DOHH2 (cell line): Measurements from ENCODE around the gene SLC3A2.

Experiments
- H3F3A ChIP-seq: fragments of 200-600 bp; sonication (generic), shearing (Covaris generic); 2 replicates; pipeline ENCODE4 v1.6.0; 2016; ENCODE audit warnings: antibody characterized with exemption, mild to moderate bottlenecking; ENCODE audit not compliant: control insufficient read depth, insufficient read depth
- H3K27ac ChIP-seq: fragments of 200-600 bp; sonication (generic); 2 replicates; pipeline ENCODE4 v1.5.1; 2014; ENCODE audit warnings: low read depth, mild to moderate bottlenecking, low read length, moderate library complexity
- H3K27me3 ChIP-seq: fragments of 200-600 bp; sonication (generic); 2 replicates; pipeline ENCODE4 v1.6.1; 2014; ENCODE audit warnings: mild to moderate bottlenecking, low read length, mixed read lengths; ENCODE audit not compliant: control insufficient read depth
- H3K36me3 ChIP-seq: fragments of 200-600 bp; sonication (generic); 2 replicates; pipeline ENCODE4 v1.6.1; 2014; ENCODE audit warnings: mild to moderate bottlenecking, low read length, moderate library complexity, mixed read lengths; ENCODE audit not compliant: control insufficient read depth
- H3K4me1 ChIP-seq: fragments of 200-600 bp; sonication (generic); 2 replicates; pipeline ENCODE4 v1.6.1; 2014; ENCODE audit warnings: mild to moderate bottlenecking, low read length, mixed read lengths; ENCODE audit not compliant: control insufficient read depth
- H3K4me2 ChIP-seq: fragments of 200-600 bp; sonication (generic); 2 replicates; pipeline ENCODE4 v1.6.0; 2014; ENCODE audit warnings: mild to moderate bottlenecking, low read length, moderate library complexity
- H3K4me3 ChIP-seq: fragments of 200-600 bp; sonication (generic); 2 replicates; pipeline ENCODE4 v1.5.1; 2014; ENCODE audit warnings: mild to moderate bottlenecking, low read length, mixed read lengths
- H3K79me2 ChIP-seq: fragments of 200-600 bp; sonication (generic); 2 replicates; pipeline ENCODE4 v1.6.1; 2014; ENCODE audit warnings: mild to moderate bottlenecking, low read length, mixed read lengths; ENCODE audit not compliant: control insufficient read depth
- H3K9me2 ChIP-seq: fragments of 200-600 bp; sonication (generic); replicated peaks from 2 replicates; pipeline ENCODE4 v1.6.1; 2014; ENCODE audit warnings: mild to moderate bottlenecking, low read length, mixed read lengths; ENCODE audit not compliant: control insufficient read depth
- H3K9me3 ChIP-seq: fragments of 200-600 bp; sonication (generic); 2 replicates; pipeline ENCODE4 v1.6.1; 2014; ENCODE audit warnings: antibody characterized with exemption, low read length, mixed read lengths; ENCODE audit not compliant: control insufficient read depth, insufficient read depth
- H4K20me1 ChIP-seq: fragments of 200-600 bp; sonication (generic); 2 replicates; pipeline ENCODE4 v1.6.0; 2014; ENCODE audit warnings: low read depth, mild to moderate bottlenecking, antibody characterized with exemption, low read length, moderate library complexity; ENCODE audit not compliant: control insufficient read depth, insufficient read depth
- CTCF ChIP-seq: fragments of 200-600 bp; sonication (generic); IDR thresholded peaks from one replicate; pipeline ENCODE4 v1.5.1; 2014; ENCODE audit warnings: antibody characterized with exemption, mild to moderate bottlenecking, low read depth, low read length; ENCODE audit not compliant: poor library complexity, severe bottlenecking
- EZH2phosphoT487 ChIP-seq: fragments of 200-600 bp; sonication (generic); IDR thresholded peaks from 2 replicates; pipeline ENCODE4 v1.6.1; 2017; ENCODE audit warnings: borderline replicate concordance, mild to moderate bottlenecking, antibody characterized with exemption, low read length, moderate library complexity, mixed read lengths

SLC3A2 gene

GRCh38 chr11:62930666-62931065 lies 50.0 kb downstream of the SLC3A2 start:
- Histone ChIP-seq H3K4me3 (no peak overlapping the region), H3F3A (no peaks in the 10 kb centered on the region), H3K36me3 (no peaks in the 10 kb centered on the region), H3K27me3 (peaks cover 32% of the 10 kb centered on the region), H3K27ac (no peak overlapping the region), H3K4me2 (no peak overlapping the region), H3K9me3 (no peaks in the 10 kb centered on the region), H4K20me1 (no peaks in the 10 kb centered on the region), H3K9me2 (no peaks in the 10 kb centered on the region), H3K79me2 (no peaks in the 10 kb centered on the region), H3K4me1 (no peaks in the 10 kb centered on the region)
- no peak for TF ChIP-seq EZH2phosphoT487
- TF ChIP-seq CTCF: no peak

- Histone ChIP-seq H3K4me2 (no peak overlapping the region), H4K20me1 (no peaks in the 10 kb centered on the region), H3K27ac (no peak overlapping the region), H3K27me3 (peaks cover 26% of the 10 kb centered on the region), H3K9me2 (no peaks in the 10 kb centered on the region), H3K79me2 (no peaks in the 10 kb centered on the region), H3K4me3 (no peak overlapping the region), H3F3A (no peaks in the 10 kb centered on the region), H3K4me1 (no peaks in the 10 kb centered on the region), H3K36me3 (no peaks in the 10 kb centered on the region), H3K9me3 (no peaks in the 10 kb centered on the region)
- no peak for TF ChIP-seq EZH2phosphoT487
- TF ChIP-seq CTCF: no peak
Measured at GRCh38 chr11:62931499-62932278, 51.0 kb downstream of the SLC3A2 start.

- no peak for TF ChIP-seq CTCF
- no peak for TF ChIP-seq EZH2phosphoT487
- Histone ChIP-seq H3K27ac (no peak overlapping the region), H3K4me1 (no peaks in the 10 kb centered on the region), H3F3A (no peaks in the 10 kb centered on the region), H3K4me2 (no peak overlapping the region), H4K20me1 (no peaks in the 10 kb centered on the region), H3K9me2 (no peaks in the 10 kb centered on the region), H3K9me3 (no peaks in the 10 kb centered on the region), H3K4me3 (no peak overlapping the region), H3K79me2 (no peaks in the 10 kb centered on the region), H3K27me3 (peaks cover 10% of the 10 kb centered on the region), H3K36me3 (no peaks in the 10 kb centered on the region)
Measured at GRCh38 chr11:62933285-62933684, 52.6 kb downstream of the SLC3A2 start.
